GM12801 (cell line): Measurements from ENCODE around the gene KLK10.

Experiments
- TF ChIP-seq, protein P1 (sequence below): IDR thresholded peaks from one replicate; pipeline ENCODE4 v1.5.1; 2011; ENCODE audit warnings: control low read depth; ENCODE audit not compliant: insufficient read length; ENCODE audit errors: extremely low read depth

KLK10 gene

GRCh38 chr19:50975766-50976165 lies 43.7 kb downstream of the KLK10 start:
- TF ChIP-seq, protein P1, sequence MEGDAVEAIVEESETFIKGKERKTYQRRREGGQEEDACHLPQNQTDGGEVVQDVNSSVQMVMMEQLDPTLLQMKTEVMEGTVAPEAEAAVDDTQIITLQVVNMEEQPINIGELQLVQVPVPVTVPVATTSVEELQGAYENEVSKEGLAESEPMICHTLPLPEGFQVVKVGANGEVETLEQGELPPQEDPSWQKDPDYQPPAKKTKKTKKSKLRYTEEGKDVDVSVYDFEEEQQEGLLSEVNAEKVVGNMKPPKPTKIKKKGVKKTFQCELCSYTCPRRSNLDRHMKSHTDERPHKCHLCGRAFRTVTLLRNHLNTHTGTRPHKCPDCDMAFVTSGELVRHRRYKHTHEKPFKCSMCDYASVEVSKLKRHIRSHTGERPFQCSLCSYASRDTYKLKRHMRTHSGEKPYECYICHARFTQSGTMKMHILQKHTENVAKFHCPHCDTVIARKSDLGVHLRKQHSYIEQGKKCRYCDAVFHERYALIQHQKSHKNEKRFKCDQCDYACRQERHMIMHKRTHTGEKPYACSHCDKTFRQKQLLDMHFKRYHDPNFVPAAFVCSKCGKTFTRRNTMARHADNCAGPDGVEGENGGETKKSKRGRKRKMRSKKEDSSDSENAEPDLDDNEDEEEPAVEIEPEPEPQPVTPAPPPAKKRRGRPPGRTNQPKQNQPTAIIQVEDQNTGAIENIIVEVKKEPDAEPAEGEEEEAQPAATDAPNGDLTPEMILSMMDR = no peak

- TF ChIP-seq, protein P1 = no peak
These were observed 44.6 kb downstream of the KLK10 start for GRCh38 chr19:50974702-50975556.

DNA sequence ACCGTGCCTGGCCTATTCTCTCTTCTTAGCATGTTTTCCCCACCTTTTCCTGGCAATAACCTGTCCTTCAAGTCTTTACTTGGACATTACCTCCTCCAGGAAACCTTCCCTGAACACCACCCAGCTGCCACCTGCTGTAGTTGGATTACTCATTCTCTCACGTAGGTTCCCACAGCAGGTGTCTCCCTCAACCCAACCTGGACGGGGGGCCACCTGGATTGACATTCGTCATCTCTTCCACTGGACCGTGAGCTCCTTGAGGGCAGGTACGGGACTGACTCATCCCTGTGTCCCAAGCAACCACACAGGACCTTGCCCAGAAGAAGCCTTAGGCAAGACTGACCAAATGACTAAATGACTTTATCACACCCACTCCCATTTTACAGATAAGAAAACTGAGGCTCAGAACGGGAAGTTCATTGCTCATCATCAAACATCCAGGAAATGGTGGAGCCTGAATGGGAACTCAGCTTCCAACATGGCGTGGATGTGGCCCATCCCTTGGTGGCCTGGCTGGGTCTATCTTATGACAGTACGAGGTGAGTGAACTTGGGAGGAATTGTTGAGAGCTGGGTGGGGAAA lies 46.6 kb downstream of the KLK10 start:
- TF ChIP-seq, protein P1 = no peak

- TF ChIP-seq, protein P1 = no peak
These were observed 50.1 kb downstream of the KLK10 start, which contains the start of gene KLK6 for GRCh38 chr19:50969413-50969760. Gene KLK6 (minus strand): TSS chr19:50969591. CDS start chr19:50968104, 1,487 bp downstream.

GRCh38 chr19:50968716-50969412 lies 50.6 kb downstream of the KLK10 start:
- TF ChIP-seq, protein P1 = no peak

- TF ChIP-seq, protein P1 = no peak
These were observed 51.4 kb downstream of the KLK10 start for GRCh38 chr19:50967929-50968715.

DNA sequence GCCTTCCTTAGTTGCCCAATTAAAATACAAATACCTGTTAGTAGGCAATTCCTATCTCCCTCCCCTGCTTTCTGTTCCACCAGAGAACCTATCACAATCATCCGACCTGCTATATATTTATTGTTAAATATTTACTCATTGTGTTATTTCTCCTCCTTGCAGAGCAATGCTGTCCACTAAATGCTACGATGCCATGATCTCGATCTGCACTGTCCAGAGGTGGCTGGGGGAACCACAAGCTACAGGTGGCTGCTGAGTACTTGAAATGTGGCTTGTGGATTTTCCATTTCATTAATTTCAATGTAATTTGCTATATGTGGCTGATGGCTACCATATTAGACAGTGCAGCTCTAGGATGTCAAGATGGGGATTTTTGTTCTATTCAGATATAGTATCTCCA lies 55.2 kb downstream of the KLK10 start:
- TF ChIP-seq, protein P1 = no peak
